HL-60 (cell line): Measurements from ENCODE around the gene HTRA1.

Source experiments
- DNase-seq, 2 experiments: peaks; one replicate each; pipeline ENCODE4 v3.0.0-alpha.2; 2010 to 2020; ENCODE audit warnings: low read depth in 1 of 2, low spot score in 1 of 2
- H3K27ac ChIP-seq: fragments of 250-450 bp; sonication (Bioruptor Pico); replicated peaks from 2 replicates; pipeline ENCODE4 v1.5.1; 2020; ENCODE audit warnings: mild to moderate bottlenecking, moderate library complexity
- H3K27me3 ChIP-seq: fragments of 250-450 bp; sonication (Bioruptor Pico); 2 replicates; pipeline ENCODE4 v1.5.1; 2021; ENCODE audit warnings: mild to moderate bottlenecking, moderate library complexity; ENCODE audit not compliant: insufficient read depth, poor library complexity, severe bottlenecking
- H3K4me3 ChIP-seq: replicated peaks from 2 replicates; pipeline ENCODE4 v1.5.1; 2011; ENCODE audit warnings: mild to moderate bottlenecking, control low read depth, low read length; ENCODE audit not compliant: insufficient read depth
- GABPA ChIP-seq: IDR thresholded peaks from 2 replicates; pipeline ENCODE4 v1.6.1; 2012; ENCODE audit warnings: low read depth
- POLR2AphosphoS5 ChIP-seq: IDR thresholded peaks from 2 replicates; pipeline ENCODE4 v1.6.1; 2012; ENCODE audit warnings: low read depth
- REST ChIP-seq: IDR thresholded peaks from 2 replicates; pipeline ENCODE4 v1.6.1; 2012; ENCODE audit warnings: low read depth; ENCODE audit not compliant: insufficient replicate concordance
- SPI1 ChIP-seq: IDR thresholded peaks from 2 replicates; pipeline ENCODE4 v1.6.1; 2012; ENCODE audit warnings: low read depth, mild to moderate bottlenecking, borderline replicate concordance
- TF ChIP-seq, protein P1 (sequence below): IDR thresholded peaks from one replicate; pipeline ENCODE4 v1.5.1; 2011; ENCODE audit warnings: low read length, control low read depth, inconsistent platforms; ENCODE audit not compliant: insufficient read depth

Gene HTRA1

GRCh38 chr10:122448600-122448999 is 12.8 kb upstream of the HTRA1 start:
- Histone ChIP-seq H3K4me3 (no peak overlapping the region), H3K27ac (no peak overlapping the region), H3K27me3 (no peaks in the 10 kb centered on the region)
- TF ChIP-seq REST, result no peak
- TF ChIP-seq, protein P1, sequence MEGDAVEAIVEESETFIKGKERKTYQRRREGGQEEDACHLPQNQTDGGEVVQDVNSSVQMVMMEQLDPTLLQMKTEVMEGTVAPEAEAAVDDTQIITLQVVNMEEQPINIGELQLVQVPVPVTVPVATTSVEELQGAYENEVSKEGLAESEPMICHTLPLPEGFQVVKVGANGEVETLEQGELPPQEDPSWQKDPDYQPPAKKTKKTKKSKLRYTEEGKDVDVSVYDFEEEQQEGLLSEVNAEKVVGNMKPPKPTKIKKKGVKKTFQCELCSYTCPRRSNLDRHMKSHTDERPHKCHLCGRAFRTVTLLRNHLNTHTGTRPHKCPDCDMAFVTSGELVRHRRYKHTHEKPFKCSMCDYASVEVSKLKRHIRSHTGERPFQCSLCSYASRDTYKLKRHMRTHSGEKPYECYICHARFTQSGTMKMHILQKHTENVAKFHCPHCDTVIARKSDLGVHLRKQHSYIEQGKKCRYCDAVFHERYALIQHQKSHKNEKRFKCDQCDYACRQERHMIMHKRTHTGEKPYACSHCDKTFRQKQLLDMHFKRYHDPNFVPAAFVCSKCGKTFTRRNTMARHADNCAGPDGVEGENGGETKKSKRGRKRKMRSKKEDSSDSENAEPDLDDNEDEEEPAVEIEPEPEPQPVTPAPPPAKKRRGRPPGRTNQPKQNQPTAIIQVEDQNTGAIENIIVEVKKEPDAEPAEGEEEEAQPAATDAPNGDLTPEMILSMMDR, result no peak
- no peak for TF ChIP-seq SPI1
- no peak for DNase-seq

DNA sequence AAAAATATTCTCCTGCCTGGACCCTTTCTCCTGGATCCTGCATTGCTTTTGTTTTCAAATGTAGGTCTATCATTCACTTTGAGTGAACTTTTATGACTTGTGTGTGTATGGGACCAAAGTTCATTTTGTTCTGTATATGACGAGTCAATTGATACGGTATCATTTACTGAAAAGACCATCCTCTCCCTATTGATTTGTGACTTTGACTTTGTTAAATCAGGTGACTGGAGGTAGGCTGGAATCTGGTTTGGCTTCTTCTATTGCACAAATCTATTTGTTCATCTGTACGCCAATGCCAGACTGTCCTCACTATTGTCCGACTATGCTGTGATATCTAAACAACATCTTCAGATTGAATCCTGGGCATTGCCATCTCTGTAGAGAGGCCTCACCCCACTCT is 12.2 kb upstream of the HTRA1 start:
- Histone ChIP-seq H3K27ac (no peak overlapping the region), H3K4me3 (no peak overlapping the region)

DNA sequence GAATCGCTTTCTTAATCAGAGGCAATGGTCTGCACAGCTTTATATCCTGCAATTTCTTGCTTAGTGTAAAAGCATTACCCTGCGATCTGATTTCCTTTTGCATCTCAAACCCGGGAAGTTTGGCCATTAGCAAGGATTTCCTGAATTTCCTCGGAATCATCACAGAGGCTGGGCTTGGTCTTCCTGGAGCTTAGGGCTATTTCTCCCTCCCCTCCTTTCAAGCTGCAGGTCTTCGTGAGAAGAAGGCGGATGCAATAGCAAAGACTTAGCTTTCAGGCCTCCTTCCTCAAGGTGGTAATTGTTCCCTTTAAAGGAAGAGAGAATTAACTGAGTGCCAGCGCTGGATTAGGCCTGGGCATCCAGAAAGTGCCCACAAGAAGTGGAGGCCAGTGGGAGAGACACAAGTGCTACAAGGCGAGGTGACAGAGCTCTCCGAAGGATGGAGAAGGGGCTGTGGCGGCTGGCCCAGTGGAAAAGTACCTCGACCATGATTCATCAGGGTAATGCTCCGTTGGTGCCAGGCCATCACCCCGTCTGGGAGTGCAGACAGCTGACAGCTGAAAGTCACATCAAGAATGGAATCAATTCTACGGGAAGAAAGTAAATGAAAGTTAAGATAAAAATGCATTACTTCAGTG is 10.9 kb upstream of the HTRA1 start:
- Histone ChIP-seq H3K27me3 (no peaks in the 10 kb centered on the region), H3K27ac (no peak overlapping the region), H3K4me3 (no peak overlapping the region)
- no peak for DNase-seq
- TF ChIP-seq REST (no peak), SPI1 (no peak), GABPA (no peak), POLR2AphosphoS5 (no peak)
- TF ChIP-seq, protein P1, result no peak

More for the DNA sequence above, 12.2 kb upstream of the HTRA1 start:
- no peaks in the 10 kb centered on the region for H3K27me3 ChIP-seq
- no peak for DNase-seq
- TF ChIP-seq GABPA (no peak), SPI1 (no peak)
- TF ChIP-seq, protein P1, result no peak

GRCh38 chr10:122454071-122454470 is 7.3 kb upstream of the HTRA1 start:
- H3K27ac ChIP-seq, result no peak overlapping the region
- DNase-seq, result no peak
- no peak overlapping the region for H3K4me3 ChIP-seq
- peaks cover 6% of the 10 kb centered on the region for H3K27me3 ChIP-seq
- TF ChIP-seq REST (no peak), GABPA (no peak), POLR2AphosphoS5 (no peak), SPI1 (no peak)
- TF ChIP-seq, protein P1, result no peak
